Activated naive CD4-positive, alpha-beta T cell treated with Interleukin-2 at 50 U/mL for 16 hours (primary cell): ENCODE measurements around the gene PLK4.
A peak's percentile ranks its signal among the peaks of the same experiment; 100 is the strongest.
"Not testable (repeated sequence)": the region's sequence is repeated elsewhere in the genome, so short reads cannot be mapped to it uniquely, and the experiment has no call there.

Experiments used
- DNase-seq: peaks from one replicate; pipeline ENCODE4 v3.0.0-alpha.2; 2020

PLK4 gene

DNA sequence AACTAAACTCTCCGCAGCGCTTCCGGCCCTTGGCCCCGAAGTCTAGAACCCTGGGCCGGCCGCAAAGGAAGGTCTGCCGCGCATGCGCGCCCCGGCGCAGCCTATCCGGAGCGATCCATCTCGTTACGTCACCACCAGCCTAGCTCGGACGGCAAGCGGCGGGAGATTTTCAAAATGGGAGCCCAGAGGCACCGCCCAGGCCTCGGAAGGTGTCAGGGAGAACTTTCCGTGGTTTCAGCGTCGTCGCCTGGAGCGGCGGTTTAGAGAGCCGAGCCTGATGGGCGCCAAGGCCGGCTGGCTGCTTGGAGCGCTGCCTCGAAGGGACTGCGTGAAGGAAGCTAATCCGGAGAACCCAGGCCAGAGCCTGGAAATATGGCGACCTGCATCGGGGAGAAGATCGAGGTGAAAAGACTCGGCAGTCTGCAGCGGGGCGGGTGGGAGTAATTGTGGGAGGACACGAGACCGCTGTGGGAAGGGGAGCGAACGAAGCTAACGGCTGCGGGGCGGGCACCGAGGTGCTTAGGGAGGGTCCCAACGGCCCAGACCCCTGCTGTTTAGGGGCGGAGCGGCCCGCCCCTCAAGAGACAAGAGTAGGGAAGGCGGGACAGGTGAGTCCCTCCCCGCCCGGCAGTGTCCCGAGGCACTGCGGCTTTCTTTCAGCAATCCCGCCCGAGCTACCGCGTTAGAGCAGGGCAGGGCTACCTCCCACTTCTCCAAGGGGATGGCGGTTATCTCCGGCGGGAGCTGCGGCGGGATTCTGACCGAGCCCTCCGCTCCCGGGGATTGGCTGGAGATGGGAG is at the start of gene PLK4:
Gene PLK4, plus strand, starts transcription at position 131 of the 800 bp plus-strand sequence. Its CDS starts 242 bp downstream, at position 373.
- DNase-seq = peak; percentile 94

- no peak for DNase-seq
Measured at GRCh38 chr4:127832585-127832984, 48.1 kb upstream of the PLK4 start.

GRCh38 chr4:127843704-127844600 is 36.7 kb upstream of the PLK4 start:
- DNase-seq = no peak

- DNase-seq = no peak
Measured at GRCh38 chr4:127844601-127845116, 36.0 kb upstream of the PLK4 start.

DNA sequence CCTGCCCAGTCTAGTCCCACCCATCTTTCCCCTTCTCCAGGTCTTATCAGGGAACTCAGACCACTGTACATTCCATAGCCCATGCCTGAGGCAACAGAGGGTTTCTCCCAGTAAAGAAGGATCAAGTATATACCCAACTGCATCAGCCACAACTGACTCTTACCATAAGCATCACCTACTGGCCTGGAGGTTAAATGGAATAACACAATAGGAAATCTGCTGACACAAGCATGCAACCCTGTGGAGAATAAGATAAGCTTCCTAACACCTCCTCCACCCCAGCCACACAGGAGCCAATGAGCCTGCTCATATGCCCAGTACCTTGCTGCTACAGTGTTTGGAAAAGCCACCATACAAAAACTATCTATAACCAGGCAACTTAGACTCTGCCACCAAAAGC is 34.6 kb upstream of the PLK4 start:
- DNase-seq = no peak

DNA sequence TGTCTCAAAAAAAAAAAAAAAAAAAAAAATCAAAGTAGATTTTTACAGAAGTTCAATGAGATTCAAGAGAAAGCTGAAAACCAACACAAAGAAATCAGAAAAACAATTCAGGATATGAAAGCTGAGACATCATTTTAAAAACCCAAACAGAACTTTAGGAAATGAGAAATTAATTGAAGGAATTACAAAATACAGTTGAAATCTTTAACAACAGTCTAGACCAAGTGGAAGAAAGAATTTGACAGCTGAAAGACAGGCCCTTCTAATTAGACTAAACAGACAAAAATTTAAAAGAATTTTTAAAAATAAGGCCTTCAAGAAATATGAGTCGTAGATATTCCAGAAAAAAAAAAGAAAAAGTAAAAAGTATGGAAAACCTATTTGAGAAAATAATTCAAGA is 33.9 kb upstream of the PLK4 start:
- no peak for DNase-seq

- no peak for DNase-seq
Measured at GRCh38 chr4:127849505-127850234, 31.0 kb upstream of the PLK4 start.

DNA sequence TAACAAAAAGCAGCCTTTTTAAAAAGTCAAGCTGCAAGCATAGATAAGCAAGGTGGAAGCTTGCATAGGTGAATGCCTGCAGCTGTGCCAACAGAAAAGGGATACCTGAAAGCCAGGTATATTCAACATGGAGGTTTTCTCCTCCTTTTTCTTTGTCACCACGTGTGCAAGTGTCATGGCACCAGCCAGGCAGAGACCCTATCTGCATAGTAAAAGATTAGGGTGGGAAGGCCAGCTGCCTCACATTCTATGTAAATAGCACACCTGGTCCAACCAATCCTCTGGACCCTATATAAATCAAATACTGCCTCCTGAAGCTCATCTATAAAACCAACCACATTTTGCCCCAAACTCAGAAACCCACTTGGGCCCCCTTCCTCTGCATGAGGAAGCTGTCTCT is 28.0 kb upstream of the PLK4 start:
- DNase-seq = no peak

- DNase-seq = no peak
Measured at GRCh38 chr4:127856196-127856812, 24.4 kb upstream of the PLK4 start.

GRCh38 chr4:127856813-127857447 is 23.8 kb upstream of the PLK4 start:
- no peak for DNase-seq

DNA sequence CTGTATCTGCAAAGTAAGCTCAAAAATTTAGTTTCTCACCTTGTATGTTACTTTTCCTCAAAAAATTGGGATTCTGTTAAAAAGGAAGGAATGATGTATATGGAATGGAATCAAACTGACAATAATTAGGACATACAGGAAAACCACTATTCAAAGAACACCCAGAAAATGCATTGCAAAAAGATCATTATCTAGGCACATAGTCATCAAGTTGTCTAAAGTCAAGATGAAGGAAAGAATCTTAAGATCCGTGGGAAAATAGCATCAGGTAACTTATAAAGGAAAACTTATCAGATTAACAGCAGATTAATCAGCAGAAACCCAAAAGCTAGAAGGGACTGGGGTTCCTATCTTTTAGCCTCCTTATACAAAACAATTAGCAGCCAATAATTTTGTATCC is 23.1 kb upstream of the PLK4 start:
- DNase-seq = no peak

DNA sequence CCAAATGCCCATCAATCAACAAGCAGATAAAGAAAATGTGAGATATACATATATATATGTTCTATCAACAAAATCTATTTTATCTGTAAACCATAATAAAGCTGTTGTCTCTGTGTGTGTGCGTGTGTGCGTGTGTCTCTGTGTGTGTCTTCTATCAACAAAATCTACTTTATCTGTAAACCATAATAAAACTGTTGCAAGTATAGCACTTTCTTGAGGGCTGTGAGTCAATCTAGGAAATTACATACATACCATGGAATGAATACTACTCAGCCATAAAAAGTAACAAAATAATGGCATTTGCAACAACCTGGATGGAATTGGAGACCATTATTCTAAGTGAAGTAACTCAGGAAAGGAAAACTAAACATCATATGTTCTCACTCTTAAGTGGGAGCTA is 12.5 kb upstream of the PLK4 start:
- DNase-seq = no peak

GRCh38 chr4:127870281-127870680 is 10.4 kb upstream of the PLK4 start:
- no peak for DNase-seq

GRCh38 chr4:127870688-127871087 is 10.0 kb upstream of the PLK4 start:
- no peak for DNase-seq

- DNase-seq = no peak
Measured at GRCh38 chr4:127875791-127876190, 4.9 kb upstream of the PLK4 start.

- no peak for DNase-seq
Measured at GRCh38 chr4:127881563-127881864, 821 bp downstream of the PLK4 start.

DNA sequence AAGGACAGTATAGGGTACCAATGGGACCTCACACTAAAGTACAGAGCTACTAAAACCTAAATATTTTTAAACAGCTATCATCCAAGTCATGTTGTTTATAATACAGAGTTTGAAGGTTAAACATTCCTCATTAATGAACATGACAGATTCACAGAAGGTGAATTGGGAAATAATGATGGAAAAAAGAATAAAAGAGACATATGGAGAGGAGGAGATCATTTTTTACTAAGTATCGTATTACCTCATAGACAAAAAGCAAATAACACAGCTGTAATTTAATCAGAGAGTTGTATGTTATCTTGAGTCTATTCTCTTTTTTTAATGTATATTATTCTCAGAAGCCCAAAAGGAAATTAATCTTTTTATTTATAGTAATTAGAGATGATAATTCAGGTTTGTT is 7.9 kb downstream of the PLK4 start:
- no peak for DNase-seq

DNA sequence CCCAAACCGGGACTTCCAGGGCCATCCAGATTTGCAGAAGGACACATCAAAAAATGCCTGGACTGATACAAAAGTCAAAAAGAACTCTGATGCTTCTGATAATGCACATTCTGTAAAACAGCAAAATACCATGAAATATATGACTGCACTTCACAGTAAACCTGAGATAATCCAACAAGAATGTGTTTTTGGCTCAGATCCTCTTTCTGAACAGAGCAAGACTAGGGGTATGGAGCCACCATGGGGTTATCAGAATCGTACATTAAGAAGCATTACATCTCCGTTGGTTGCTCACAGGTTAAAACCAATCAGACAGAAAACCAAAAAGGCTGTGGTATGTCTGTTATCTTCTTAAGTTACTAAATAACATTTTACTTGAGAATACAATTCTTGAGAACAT is 9.2 kb downstream of the PLK4 start:
- no peak for DNase-seq

DNA sequence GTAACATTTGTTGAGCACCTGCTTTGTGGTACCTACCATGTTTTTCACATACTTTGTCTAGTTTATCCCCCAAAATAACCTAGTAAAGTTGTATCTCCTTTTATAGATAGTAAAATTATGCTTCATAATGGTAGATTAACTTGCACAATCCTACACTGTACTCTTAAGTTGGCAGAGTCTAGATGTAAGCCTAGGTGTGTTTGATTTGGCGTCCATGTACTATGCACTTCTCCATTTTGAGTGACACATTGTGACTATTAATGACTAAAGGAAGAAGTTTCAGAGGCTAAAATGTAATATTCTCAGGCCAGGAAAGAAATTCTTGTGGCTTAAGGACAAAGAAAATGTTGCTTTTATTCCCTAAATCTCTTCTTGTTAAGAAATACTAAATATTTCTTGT is 15.4 kb downstream of the PLK4 start:
- no peak for DNase-seq

GRCh38 chr4:127896528-127896927 is 15.8 kb downstream of the PLK4 start:
- no peak for DNase-seq

- DNase-seq = not testable (repeated sequence)
Measured at GRCh38 chr4:127899682-127900081, 19.0 kb downstream of the PLK4 start.

- no peak for DNase-seq
Measured at GRCh38 chr4:127905029-127905428, 24.3 kb downstream of the PLK4 start.
